GM21529 (cell line): ENCODE results near the gene ZNF385C.

Experiments used
- ATAC-seq: cut with Tn5 transposase; IDR thresholded peaks from one replicate; pipeline ENCODE4 v1.9.1; 2021; ENCODE audit not compliant: unreplicated experiment

The ZNF385C gene

GRCh38 chr17:42081516-42082129 lies 16.6 kb downstream of the ZNF385C start:
- no peak for ATAC-seq

GRCh38 chr17:42079541-42079940 lies 18.7 kb downstream of the ZNF385C start:
- ATAC-seq = no peak

GRCh38 chr17:42078396-42079043 lies 19.8 kb downstream of the ZNF385C start:
- ATAC-seq = no peak

GRCh38 chr17:42077755-42078154 lies 20.5 kb downstream of the ZNF385C start:
- no peak for ATAC-seq

GRCh38 chr17:42076797-42077559 lies 21.3 kb downstream of the ZNF385C start:
- ATAC-seq = no peak

- ATAC-seq = no peak
Measured at GRCh38 chr17:42075789-42076188, 22.5 kb downstream of the ZNF385C start.

GRCh38 chr17:42072323-42073187 lies 25.7 kb downstream of the ZNF385C start:
- ATAC-seq = no peak

- no peak for ATAC-seq
Measured at GRCh38 chr17:42071810-42072209, 26.5 kb downstream of the ZNF385C start.

- no peak for ATAC-seq
Measured at GRCh38 chr17:42068979-42069378, 29.3 kb downstream of the ZNF385C start.

GRCh38 chr17:42067371-42068091 lies 30.7 kb downstream of the ZNF385C start:
- no peak for ATAC-seq

GRCh38 chr17:42065201-42065600 lies 33.1 kb downstream of the ZNF385C start:
- no peak for ATAC-seq

GRCh38 chr17:42062681-42063080 lies 35.6 kb downstream of the ZNF385C start:
- ATAC-seq = no peak

- ATAC-seq = no peak
Measured at GRCh38 chr17:42061646-42062487, 36.4 kb downstream of the ZNF385C start.

- no peak for ATAC-seq
Measured at GRCh38 chr17:42060231-42060630, 38.0 kb downstream of the ZNF385C start.

GRCh38 chr17:42059815-42060214 lies 38.5 kb downstream of the ZNF385C start:
- ATAC-seq = no peak

- ATAC-seq = no peak
Measured at GRCh38 chr17:42058063-42058462, 40.2 kb downstream of the ZNF385C start.

- no peak for ATAC-seq
Measured at GRCh38 chr17:42056635-42057034, 41.6 kb downstream of the ZNF385C start.

GRCh38 chr17:42055496-42055895 lies 42.8 kb downstream of the ZNF385C start:
- no peak for ATAC-seq

GRCh38 chr17:42055027-42055426 lies 43.2 kb downstream of the ZNF385C start:
- no peak for ATAC-seq
